Loucy (cell line): ENCODE data around the gene RAD52.

ENCODE experiments used
- EZH2phosphoT487 ChIP-seq: fragments of 200-600 bp; IDR thresholded peaks from 2 replicates; pipeline ENCODE4 v1.6.1; 2018; ENCODE audit warnings: antibody characterized with exemption, mild to moderate bottlenecking, moderate library complexity, borderline replicate concordance
- TF ChIP-seq, protein P1 (sequence below): fragments of 200-600 bp; sonication (generic); conservative IDR thresholded peaks from 2 replicates; pipeline ENCODE4 v1.5.1; 2014; ENCODE audit warnings: mild to moderate bottlenecking, antibody characterized with exemption, low read length

GRCh38 chr12:991350-992333 is 42.1 kb upstream of the RAD52 start:
- TF ChIP-seq, protein P1, sequence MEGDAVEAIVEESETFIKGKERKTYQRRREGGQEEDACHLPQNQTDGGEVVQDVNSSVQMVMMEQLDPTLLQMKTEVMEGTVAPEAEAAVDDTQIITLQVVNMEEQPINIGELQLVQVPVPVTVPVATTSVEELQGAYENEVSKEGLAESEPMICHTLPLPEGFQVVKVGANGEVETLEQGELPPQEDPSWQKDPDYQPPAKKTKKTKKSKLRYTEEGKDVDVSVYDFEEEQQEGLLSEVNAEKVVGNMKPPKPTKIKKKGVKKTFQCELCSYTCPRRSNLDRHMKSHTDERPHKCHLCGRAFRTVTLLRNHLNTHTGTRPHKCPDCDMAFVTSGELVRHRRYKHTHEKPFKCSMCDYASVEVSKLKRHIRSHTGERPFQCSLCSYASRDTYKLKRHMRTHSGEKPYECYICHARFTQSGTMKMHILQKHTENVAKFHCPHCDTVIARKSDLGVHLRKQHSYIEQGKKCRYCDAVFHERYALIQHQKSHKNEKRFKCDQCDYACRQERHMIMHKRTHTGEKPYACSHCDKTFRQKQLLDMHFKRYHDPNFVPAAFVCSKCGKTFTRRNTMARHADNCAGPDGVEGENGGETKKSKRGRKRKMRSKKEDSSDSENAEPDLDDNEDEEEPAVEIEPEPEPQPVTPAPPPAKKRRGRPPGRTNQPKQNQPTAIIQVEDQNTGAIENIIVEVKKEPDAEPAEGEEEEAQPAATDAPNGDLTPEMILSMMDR = no peak
- TF ChIP-seq EZH2phosphoT487 = no peak
